Spleen (tissue), 11 donors: ENCODE results near the gene BLTP3B. TPM values are rescaled to one million over a fixed set of nuclear protein-coding genes. Genes with fewer than 3 reads are reported as not detected.

ENCODE experiments used
- DNase-seq: peaks from one replicate; pipeline ENCODE4 v3.0.0-alpha.2; 2020
- H3K27ac ChIP-seq, 8 donors: fragments of 200-600 bp; sonication (generic) in 7 of 8; 1 replicate in 4 of 8; 2 replicates in 4 of 8; pipeline versions ENCODE4 v1.5.0 to v1.8.0; 2016 to 2021; ENCODE audit warnings: inconsistent platforms in 4 of 8, mild to moderate bottlenecking in 4 of 8, moderate library complexity in 1 of 8
- H3K27me3 ChIP-seq, 7 donors: fragments of 200-600 bp; sonication (generic) in 6 of 7; replicated peaks in 1 of 7; 1 replicate in 4 of 7; 2 replicates in 3 of 7; pipeline versions ENCODE4 v1.5.0 to v1.8.0; 2016 to 2021; ENCODE audit warnings: inconsistent platforms in 3 of 7, mild to moderate bottlenecking in 1 of 7
- H3K36me3 ChIP-seq, 6 donors: fragments of 200-600 bp; sonication (generic) in 5 of 6; 1 replicate in 4 of 6; 2 replicates in 2 of 6; pipeline versions ENCODE4 v1.5.0 to v1.8.0; 2016 to 2021; ENCODE audit warnings: inconsistent platforms in 2 of 6
- H3K4me1 ChIP-seq, 6 donors: fragments of 200-600 bp; sonication (generic) in 5 of 6; 1 replicate in 3 of 6; 2 replicates in 3 of 6; pipeline versions ENCODE4 v1.5.0 to v1.8.0; 2016 to 2021; ENCODE audit warnings: inconsistent platforms in 3 of 6
- H3K4me3 ChIP-seq, 8 donors: fragments of 200-600 bp; sonication (generic) in 7 of 8; 1 replicate in 4 of 8; 2 replicates in 4 of 8; pipeline versions ENCODE4 v1.5.0 to v1.8.0; 2016 to 2021; ENCODE audit warnings: inconsistent platforms in 4 of 8, mild to moderate bottlenecking in 4 of 8, moderate library complexity in 2 of 8
- H3K9me3 ChIP-seq, 8 donors: fragments of 200-600 bp; sonication (generic) in 7 of 8; 1 replicate in 4 of 8; 2 replicates in 4 of 8; pipeline versions ENCODE4 v1.5.0 to v1.8.0; 2016 to 2021; ENCODE audit warnings: inconsistent platforms in 4 of 8
- CTCF ChIP-seq, 11 experiments: fragments of 200-600 bp in 7 of 11; fragments of 450-650 bp in 4 of 11; sonication (generic) in 4 of 11; IDR thresholded peaks in 8 of 11; conservative IDR thresholded peaks in 3 of 11; 1 replicate in 7 of 11; 2 replicates in 4 of 11; pipeline versions ENCODE4 v1.4.0 to v1.8.0; 2016 to 2021; ENCODE audit warnings: antibody characterized with exemption in 11 of 11, inconsistent platforms in 4 of 11, mild to moderate bottlenecking in 1 of 11
- POLR2A ChIP-seq, 3 donors: fragments of 450-650 bp; IDR thresholded peaks; one replicate each; pipeline ENCODE4 v1.5.1; 2017; ENCODE audit warnings: antibody characterized with exemption in 3 of 3, mild to moderate bottlenecking in 1 of 3
- POLR2AphosphoS5 ChIP-seq, 3 donors: sonication (generic); formaldehyde crosslinking; IDR thresholded peaks; one replicate each; pipeline ENCODE4 v1.5.1; 2017; ENCODE audit warnings: antibody characterized with exemption in 3 of 3
- WGBS, 5 donors: extraction: QIAGEN DNeasy Blood & Tissue Kit in 3 of 5; methylation state at CpG; one replicate each; pipeline versions ENCODE4 v1.1.5 to v1.1.7; 2013 to 2018; 5-methylcytosine and 5-hydroxymethylcytosine counted together
- intact Hi-C: fragments of 100-400 bp; cut with DNase I; formaldehyde crosslinking; loops from one replicate; pipeline ENCODE4 v1.15.0; 2023; ENCODE audit warnings: low total_unique reads
- polyA plus RNA-seq, 3 donors: library from polyadenylated mRNA; stranded (reverse); fragments of 200-250 nt; gene quantifications; one replicate each; pipeline ENCODE4 v1.2.1, GENCODE V29; 2013
- total RNA-seq, 7 donors: library from RNA; depleted of rRNA in 3 of 7; stranded (reverse); fragments of >200 nt in 3 of 7; fragmentation: NEBNext Ultra II Directional in 4 of 7; extraction: Animal tissue kit (Norgen Biotek cat#: 25700) in 4 of 7; gene quantifications; one replicate each; pipeline versions ENCODE4 v1.1.0 to v1.2.1, GENCODE V29; 2016 to 2021
- donor health status: healthy with polysubstance abuse.
- donor health status: DM: no; HTN: no; CAD: no; lungs with moderate emphysema.
- donor health status: DM: no; HTN: no; CAD: no.
- donor health status: Bipolar disorder and iron deficiency.
- donor health status: healthy.
- donor health status: DM: no; HTN: no; CAD: no.
- donor health status: DM: yes; HTN: yes; CAD: no.

BLTP3B gene
- total and polyA plus RNA-seq, 10 donors, result 3.8 to 42.5 (median 31.9) TPM

GRCh38 chr12:100154474-100155247 lies 12.0 kb upstream of the BLTP3B start:
- 57 to 68% (median 64%) methylated on average over 11 to 15 of the region's 15 CpGs for WGBS, 5 donors
- H3K27ac ChIP-seq, result no peak overlapping the region
- peak overlapping the region in 1 of 8 donors; percentile 0 for H3K4me3 ChIP-seq
- intact Hi-C loops, result no loop called here
- peaks cover 0 to 5% (median 4%) of the 10 kb centered on the region in 6 donors for H3K4me1 ChIP-seq
- H3K9me3 ChIP-seq, result no peaks in the 10 kb centered on the region
- no peaks in the 10 kb centered on the region for H3K27me3 ChIP-seq
- DNase-seq, result peak; percentile 92
- peak; percentile 59 to 92 (median 84) for TF ChIP-seq CTCF (IDR thresholded peaks at IDR 0.05 in 8 of 11, conservative IDR thresholded peaks at IDR 0.05 in 3 of 11)
- TF ChIP-seq POLR2A (IDR thresholded peaks at IDR 0.05), result no peak
- peak in 1 of 3 donors; percentile 30 for TF ChIP-seq POLR2AphosphoS5 (IDR thresholded peaks at IDR 0.05)
- H3K36me3 ChIP-seq, result no peaks in the 10 kb centered on the region

DNA sequence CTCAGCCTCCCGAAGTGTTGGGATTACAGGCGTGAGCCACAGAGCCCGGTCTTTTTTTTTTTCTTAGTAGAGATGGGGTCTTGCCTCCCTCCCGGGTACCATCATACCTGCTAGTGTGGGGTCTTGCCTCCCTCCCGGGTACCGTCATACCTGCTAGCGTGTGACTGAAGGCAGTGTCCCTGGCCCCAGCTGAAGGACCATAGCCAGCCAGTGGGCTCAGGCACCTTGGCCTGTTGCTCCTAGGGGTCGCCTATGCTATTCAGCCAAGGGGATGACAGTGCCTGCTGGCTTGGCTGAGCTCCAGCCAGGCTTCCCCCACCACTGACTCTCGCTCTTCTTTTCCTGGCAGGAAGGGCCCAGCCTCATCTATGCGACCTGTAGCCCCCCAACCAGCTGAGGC lies 10.5 kb upstream of the BLTP3B start:
- Histone ChIP-seq H3K27me3 (no peaks in the 10 kb centered on the region), H3K4me1 (peaks cover 0 to 5% (median 4%) of the 10 kb centered on the region in 6 donors), H3K27ac (no peak overlapping the region), H3K9me3 (no peaks in the 10 kb centered on the region), H3K36me3 (no peaks in the 10 kb centered on the region), H3K4me3 (no peak overlapping the region)
- no peak for DNase-seq
- no peak for TF ChIP-seq POLR2A (IDR thresholded peaks at IDR 0.05)
- TF ChIP-seq POLR2AphosphoS5 (IDR thresholded peaks at IDR 0.05), result no peak
- no peak for TF ChIP-seq CTCF (IDR thresholded peaks at IDR 0.05 in 8 of 11, conservative IDR thresholded peaks at IDR 0.05 in 3 of 11)
- intact Hi-C loops, result no loop called here
- WGBS, 5 donors, result 86 to 94% (median 90%) methylated on average over 10 of the region's 10 CpGs

- intact Hi-C loops, result no loop called here
- Histone ChIP-seq H3K27me3 (no peaks in the 10 kb centered on the region), H3K9me3 (no peaks in the 10 kb centered on the region), H3K27ac (no peak overlapping the region), H3K36me3 (no peaks in the 10 kb centered on the region), H3K4me1 (peaks cover 0 to 5% (median 4%) of the 10 kb centered on the region in 6 donors), H3K4me3 (no peak overlapping the region)
- no peak for DNase-seq
- 87 to 100% (median 97%) methylated on average over 2 of the region's 2 CpGs for WGBS, 5 donors
- TF ChIP-seq POLR2A (IDR thresholded peaks at IDR 0.05), result no peak
- TF ChIP-seq CTCF (IDR thresholded peaks at IDR 0.05 in 8 of 11, conservative IDR thresholded peaks at IDR 0.05 in 3 of 11), result no peak
- TF ChIP-seq POLR2AphosphoS5 (IDR thresholded peaks at IDR 0.05), result no peak
Observed at GRCh38 chr12:100151769-100152168, 9.1 kb upstream of the BLTP3B start.

DNA sequence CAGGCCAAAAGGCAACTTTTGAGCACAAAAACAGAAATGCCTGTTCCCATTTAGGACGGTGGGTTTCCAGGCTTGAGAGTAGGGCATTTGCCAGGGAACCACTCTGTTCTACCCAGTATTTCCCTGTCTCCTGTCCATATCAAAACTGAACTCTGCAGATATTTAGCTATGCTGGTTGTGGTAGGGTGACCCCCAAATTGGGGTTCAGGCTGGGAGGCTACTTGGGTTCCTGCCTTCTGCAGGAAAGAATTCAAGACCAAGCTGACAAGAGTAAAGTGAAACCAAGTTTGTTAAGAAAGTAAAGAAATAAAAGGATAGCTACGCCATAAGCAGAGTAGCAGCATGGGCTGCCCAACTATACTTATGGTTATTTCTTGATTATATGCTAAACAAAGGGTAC lies 3.6 kb upstream of the BLTP3B start:
- intact Hi-C loops, result no loop called here
- Histone ChIP-seq H3K4me1 (peaks cover 4 to 25% (median 16%) of the 10 kb centered on the region in 6 donors), H3K36me3 (no peaks in the 10 kb centered on the region), H3K27me3 (no peaks in the 10 kb centered on the region), H3K27ac (no peak overlapping the region), H3K4me3 (no peak overlapping the region), H3K9me3 (no peaks in the 10 kb centered on the region)
- WGBS, 5 donors, result 92 to 97% (median 96%) methylated on average over 2 of the region's 2 CpGs
- TF ChIP-seq POLR2A (IDR thresholded peaks at IDR 0.05) (no peak), CTCF (IDR thresholded peaks at IDR 0.05 in 8 of 11, conservative IDR thresholded peaks at IDR 0.05 in 3 of 11) (no peak), POLR2AphosphoS5 (IDR thresholded peaks at IDR 0.05) (no peak)
- DNase-seq, result no peak
